Activated T-cell treated with anti-CD3 and anti-CD28 coated beads, Interleukin-2, amount 50 U/mL, for 1 hour (primary cell): ENCODE data around the gene NUMB.
"Not testable (repeated sequence)": the region's sequence is repeated elsewhere in the genome, so short reads cannot be mapped to it uniquely, and the experiment has no call there.

ENCODE experiments used
- DNase-seq: peaks from one replicate; pipeline ENCODE4 v3.0.0-alpha.2; 2020

NUMB gene

GRCh38 chr14:73342670-73343069 lies 115.7 kb downstream of the NUMB start:
- DNase-seq: no peak

GRCh38 chr14:73339846-73340595 lies 118.3 kb downstream of the NUMB start:
- no peak for DNase-seq

- no peak for DNase-seq
These were observed 119.1 kb downstream of the NUMB start for GRCh38 chr14:73339206-73339605.

- DNase-seq: no peak
These were observed 119.8 kb downstream of the NUMB start for GRCh38 chr14:73338551-73338950.

GRCh38 chr14:73333031-73333430 lies 125.3 kb downstream of the NUMB start:
- no peak for DNase-seq

GRCh38 chr14:73325630-73326299 lies 132.6 kb downstream of the NUMB start:
- no peak for DNase-seq

GRCh38 chr14:73325063-73325462 lies 133.3 kb downstream of the NUMB start:
- no peak for DNase-seq

GRCh38 chr14:73324533-73324932 lies 133.8 kb downstream of the NUMB start:
- no peak for DNase-seq

- no peak for DNase-seq
These were observed 134.4 kb downstream of the NUMB start for GRCh38 chr14:73323896-73324399.

- DNase-seq: no peak
These were observed 145.2 kb downstream of the NUMB start for GRCh38 chr14:73313151-73313550.

GRCh38 chr14:73312687-73313086 lies 145.7 kb downstream of the NUMB start:
- no peak for DNase-seq

- no peak for DNase-seq
These were observed 146.7 kb downstream of the NUMB start for GRCh38 chr14:73311708-73312030.

- not testable (repeated sequence) for DNase-seq
These were observed 149.1 kb downstream of the NUMB start for GRCh38 chr14:73309207-73309606.

- DNase-seq: no peak
These were observed 151.1 kb downstream of the NUMB start for GRCh38 chr14:73307261-73307660.

- no peak for DNase-seq
These were observed 152.8 kb downstream of the NUMB start for GRCh38 chr14:73305499-73305898.

- DNase-seq: no peak
These were observed 163.0 kb downstream of the NUMB start for GRCh38 chr14:73295198-73295796.

- no peak for DNase-seq
These were observed 164.3 kb downstream of the NUMB start for GRCh38 chr14:73293782-73294781.

GRCh38 chr14:73290279-73290678 lies 168.1 kb downstream of the NUMB start:
- no peak for DNase-seq

GRCh38 chr14:73289729-73290128 lies 168.6 kb downstream of the NUMB start:
- no peak for DNase-seq

GRCh38 chr14:73289308-73289707 lies 169.0 kb downstream of the NUMB start:
- DNase-seq: no peak

- DNase-seq: no peak
These were observed 171.3 kb downstream of the NUMB start for GRCh38 chr14:73287071-73287470.

- no peak for DNase-seq
These were observed 171.7 kb downstream of the NUMB start for GRCh38 chr14:73286598-73286997.

GRCh38 chr14:73285979-73286378 lies 172.4 kb downstream of the NUMB start:
- no peak for DNase-seq
